Fibroblast of the aortic adventitia (primary cell): ENCODE results near the gene NPAS2. TPM values are rescaled to one million over a fixed set of nuclear protein-coding genes. Genes with fewer than 3 reads are reported as not detected.

ENCODE experiments used
- DNase-seq: peaks from one replicate; pipeline ENCODE4 v3.0.0-alpha.2; 2010; ENCODE audit warnings: low read depth
- H3K4me3 ChIP-seq: 2 replicates; pipeline ENCODE4 v1.5.1; 2011; ENCODE audit warnings: low read depth, mild to moderate bottlenecking, control low read depth, low read length, moderate library complexity
- CTCF ChIP-seq: IDR thresholded peaks from 2 replicates; pipeline ENCODE4 v1.5.1; 2011; ENCODE audit warnings: mild to moderate bottlenecking, low read length, control low read depth, inconsistent platforms; ENCODE audit not compliant: insufficient read depth
- total RNA-seq: library from RNA; depleted of rRNA; stranded (reverse); fragments of >200 nt; gene quantifications from 2 replicates; pipeline ENCODE4 v1.2.3, GENCODE V29; 2012; ENCODE audit warnings: low replicate concordance

NPAS2 gene
- total RNA-seq, 1 donor = 24.3 TPM

GRCh38 chr2:100986157-100986556 lies 166.2 kb downstream of the NPAS2 start:
- DNase-seq = no peak
- no peak overlapping the region for H3K4me3 ChIP-seq
- no peak for TF ChIP-seq CTCF

GRCh38 chr2:100987536-100987935 lies 167.6 kb downstream of the NPAS2 start:
- no peak overlapping the region for H3K4me3 ChIP-seq
- no peak for TF ChIP-seq CTCF
- no peak for DNase-seq

GRCh38 chr2:100987974-100988373 lies 168.0 kb downstream of the NPAS2 start:
- DNase-seq = no peak
- TF ChIP-seq CTCF = no peak
- no peak overlapping the region for H3K4me3 ChIP-seq

GRCh38 chr2:100988630-100989417 lies 168.9 kb downstream of the NPAS2 start:
- DNase-seq = no peak
- no peak overlapping the region for H3K4me3 ChIP-seq
- no peak for TF ChIP-seq CTCF

GRCh38 chr2:100989666-100990065 lies 169.7 kb downstream of the NPAS2 start:
- no peak overlapping the region for H3K4me3 ChIP-seq
- no peak for DNase-seq
- no peak for TF ChIP-seq CTCF

- H3K4me3 ChIP-seq = no peak overlapping the region
- TF ChIP-seq CTCF = no peak
- DNase-seq = no peak
Measured at GRCh38 chr2:100990166-100990565, 170.2 kb downstream of the NPAS2 start.
